Glutamatergic neuron (in vitro differentiated cells): ENCODE data around the gene ZDHHC11B. TPM values are rescaled to one million over a fixed set of nuclear protein-coding genes. Genes with fewer than 3 reads are reported as not detected.

Experiments used
- DNase-seq: peaks from one replicate; pipeline ENCODE4 v3.0.0; 2022
- H3K27ac Mint-ChIP-seq: one replicate; pipeline ENCODE4 v1.8.0; 2020; ENCODE audit warnings: mild to moderate bottlenecking, mixed read lengths, inconsistent platforms; ENCODE audit not compliant: unreplicated experiment
- H3K27me3 Mint-ChIP-seq: one replicate; pipeline ENCODE4 v1.8.0; 2020; ENCODE audit warnings: mild to moderate bottlenecking, moderate library complexity, mixed read lengths, inconsistent platforms; ENCODE audit not compliant: unreplicated experiment
- H3K36me3 Mint-ChIP-seq: one replicate; pipeline ENCODE4 v1.8.0; 2020; ENCODE audit warnings: mild to moderate bottlenecking, mixed read lengths, inconsistent platforms; ENCODE audit not compliant: unreplicated experiment
- H3K4me1 Mint-ChIP-seq: one replicate; pipeline ENCODE4 v1.8.0; 2020; ENCODE audit warnings: mild to moderate bottlenecking, low read depth, mixed read lengths, inconsistent platforms; ENCODE audit not compliant: unreplicated experiment
- H3K4me3 Mint-ChIP-seq: one replicate; pipeline ENCODE4 v1.8.0; 2020; ENCODE audit warnings: mild to moderate bottlenecking, mixed read lengths, inconsistent platforms; ENCODE audit not compliant: unreplicated experiment
- H3K9me3 Mint-ChIP-seq: one replicate; pipeline ENCODE4 v1.8.0; 2020; ENCODE audit warnings: mild to moderate bottlenecking, moderate library complexity, mixed read lengths, inconsistent platforms; ENCODE audit not compliant: unreplicated experiment
- total RNA-seq: library from RNA; stranded (reverse); fragmentation: NEBNext Ultra II Directional; extraction: Animal tissue kit (Norgen Biotek cat#: 25700); gene quantifications from one replicate; pipeline ENCODE4 v1.2.1, GENCODE V29; 2021; ENCODE audit not compliant: unreplicated experiment
- TF ChIP-seq, protein P1 (sequence below): fragments of 200-600 bp; sonication (generic); IDR thresholded peaks from one replicate; pipeline ENCODE4 v1.5.0; 2021; ENCODE audit not compliant: partially characterized antibody, unreplicated experiment

Gene ZDHHC11B
- total RNA-seq, 1 donor from 2014 or later = 42.8 TPM

- Mint-ChIP-seq H3K9me3 (peaks cover 9% of the 10 kb centered on the region), H3K27ac (no peak overlapping the region), H3K27me3 (peaks cover 9% of the 10 kb centered on the region), H3K36me3 (no peaks in the 10 kb centered on the region), H3K4me3 (no peak overlapping the region), H3K4me1 (peaks cover 3% of the 10 kb centered on the region)
- TF ChIP-seq, protein P1, sequence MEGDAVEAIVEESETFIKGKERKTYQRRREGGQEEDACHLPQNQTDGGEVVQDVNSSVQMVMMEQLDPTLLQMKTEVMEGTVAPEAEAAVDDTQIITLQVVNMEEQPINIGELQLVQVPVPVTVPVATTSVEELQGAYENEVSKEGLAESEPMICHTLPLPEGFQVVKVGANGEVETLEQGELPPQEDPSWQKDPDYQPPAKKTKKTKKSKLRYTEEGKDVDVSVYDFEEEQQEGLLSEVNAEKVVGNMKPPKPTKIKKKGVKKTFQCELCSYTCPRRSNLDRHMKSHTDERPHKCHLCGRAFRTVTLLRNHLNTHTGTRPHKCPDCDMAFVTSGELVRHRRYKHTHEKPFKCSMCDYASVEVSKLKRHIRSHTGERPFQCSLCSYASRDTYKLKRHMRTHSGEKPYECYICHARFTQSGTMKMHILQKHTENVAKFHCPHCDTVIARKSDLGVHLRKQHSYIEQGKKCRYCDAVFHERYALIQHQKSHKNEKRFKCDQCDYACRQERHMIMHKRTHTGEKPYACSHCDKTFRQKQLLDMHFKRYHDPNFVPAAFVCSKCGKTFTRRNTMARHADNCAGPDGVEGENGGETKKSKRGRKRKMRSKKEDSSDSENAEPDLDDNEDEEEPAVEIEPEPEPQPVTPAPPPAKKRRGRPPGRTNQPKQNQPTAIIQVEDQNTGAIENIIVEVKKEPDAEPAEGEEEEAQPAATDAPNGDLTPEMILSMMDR = no peak
- no peak for DNase-seq
These were observed 116.1 kb downstream of the ZDHHC11B start for GRCh38 chr5:668283-668995.

- Mint-ChIP-seq H3K9me3 (peaks cover 7% of the 10 kb centered on the region), H3K4me3 (no peak overlapping the region), H3K36me3 (no peaks in the 10 kb centered on the region), H3K27me3 (peaks cover 6% of the 10 kb centered on the region), H3K27ac (no peak overlapping the region), H3K4me1 (peaks cover 3% of the 10 kb centered on the region)
- no peak for DNase-seq
- TF ChIP-seq, protein P1 = no peak
These were observed 117.6 kb downstream of the ZDHHC11B start for GRCh38 chr5:666816-667498.

DNA sequence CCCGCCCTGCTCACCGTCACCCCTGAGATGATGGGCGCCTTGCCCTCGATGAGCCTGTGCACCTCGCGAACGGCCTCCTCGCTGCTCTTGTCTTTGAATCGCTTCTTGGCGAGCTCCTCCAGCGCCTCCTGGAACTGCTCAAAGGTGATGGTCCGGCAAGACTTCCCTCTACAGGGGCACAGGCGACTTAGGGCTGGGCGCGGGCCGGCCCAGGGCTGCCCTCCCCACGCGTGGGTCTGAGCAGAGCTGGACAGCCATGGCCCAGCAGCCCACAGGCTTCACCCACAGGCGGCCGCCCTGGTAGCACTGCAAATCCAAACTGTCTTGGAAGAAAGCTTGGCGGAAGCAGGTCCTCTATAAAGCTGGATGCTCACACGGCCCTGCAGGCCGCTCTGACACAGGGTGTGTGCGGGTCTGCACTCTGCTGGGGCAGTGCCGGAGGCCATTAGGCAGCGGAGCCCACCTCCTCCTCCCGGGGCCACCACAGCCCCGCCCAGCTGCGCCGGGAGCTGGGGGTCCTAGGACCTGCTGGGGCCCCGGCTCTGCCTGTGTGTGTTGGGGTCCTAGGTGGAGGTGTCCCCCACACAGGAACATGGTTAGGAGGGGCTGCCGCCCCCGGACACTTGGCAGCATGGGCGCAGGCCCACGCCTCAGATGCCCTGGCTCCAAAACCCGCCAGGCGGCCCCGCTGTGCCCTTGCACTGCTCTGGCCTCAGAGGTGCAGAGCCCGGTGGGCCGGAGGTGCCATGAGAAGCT, 118.4 kb downstream of the ZDHHC11B start:
- Mint-ChIP-seq H3K4me1 (peaks cover 3% of the 10 kb centered on the region), H3K27ac (no peak overlapping the region), H3K4me3 (no peak overlapping the region), H3K27me3 (peaks cover 9% of the 10 kb centered on the region), H3K36me3 (peaks cover 5% of the 10 kb centered on the region), H3K9me3 (peaks cover 13% of the 10 kb centered on the region)
- no peak for DNase-seq
- TF ChIP-seq, protein P1 = no peak

DNA sequence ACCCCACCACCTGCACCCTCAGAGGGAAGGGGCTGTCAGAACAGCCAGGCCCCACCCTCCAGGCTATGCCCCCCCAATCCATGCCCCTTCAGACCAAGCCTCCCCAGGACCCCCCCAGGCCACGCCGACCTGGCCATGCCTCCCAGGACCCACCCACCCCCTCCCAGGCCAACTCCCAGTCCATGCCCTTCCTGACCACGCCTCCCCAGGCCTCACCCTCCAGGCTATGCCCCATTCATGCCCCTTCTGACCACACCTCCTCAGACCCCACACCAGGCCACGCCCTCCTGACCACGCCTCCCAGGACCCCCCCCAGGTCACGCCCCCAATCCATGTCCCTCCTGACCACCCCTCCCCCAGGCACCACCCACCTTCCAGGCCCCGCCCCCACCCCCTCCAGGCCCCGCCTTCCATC, 119.0 kb downstream of the ZDHHC11B start:
- no peak for DNase-seq
- H3K27me3 Mint-ChIP-seq = peaks cover 9% of the 10 kb centered on the region
- no peak overlapping the region for H3K4me3 Mint-ChIP-seq
- H3K36me3 Mint-ChIP-seq = peaks cover 8% of the 10 kb centered on the region
- TF ChIP-seq, protein P1 = no peak
- no peak overlapping the region for H3K27ac Mint-ChIP-seq
- peaks cover 15% of the 10 kb centered on the region for H3K9me3 Mint-ChIP-seq
- H3K4me1 Mint-ChIP-seq = peaks cover 3% of the 10 kb centered on the region
